Liver (tissue), 3 donors: Measurements from ENCODE around the gene MAN2A2.

Experiments
- EGR1 ChIP-seq, 2 donors: IDR thresholded peaks; 2 replicates each; pipeline ENCODE4 v1.6.1; 2016 to 2018; ENCODE audit warnings: antibody characterized with exemption in 2 of 2, low read depth in 2 of 2
- FOXA1 ChIP-seq: IDR thresholded peaks from 2 replicates; pipeline ENCODE4 v1.6.1; 2016; ENCODE audit warnings: antibody characterized with exemption
- JUND ChIP-seq, 2 donors: IDR thresholded peaks; 2 replicates each; pipeline ENCODE4 v1.6.1; 2016; ENCODE audit warnings: antibody characterized with exemption in 2 of 2
- RXRA ChIP-seq, 2 donors: IDR thresholded peaks; 2 replicates each; pipeline ENCODE4 v1.6.1; 2017 to 2018; ENCODE audit warnings: antibody characterized with exemption in 2 of 2, mild to moderate bottlenecking in 1 of 2
- TAF1 ChIP-seq: conservative IDR thresholded peaks from 2 replicates; pipeline ENCODE4 v1.6.1; 2016; ENCODE audit warnings: antibody characterized with exemption, mild to moderate bottlenecking
- YY1 ChIP-seq: IDR thresholded peaks from 2 replicates; pipeline ENCODE4 v1.6.1; 2016; ENCODE audit warnings: antibody characterized with exemption, mild to moderate bottlenecking
- TF ChIP-seq, protein P1 (sequence below): fragments of 150-350 bp; IDR thresholded peaks from 2 replicates; pipeline ENCODE4 v1.5.1; 2017; ENCODE audit warnings: improper control_type of control experiment, low read depth, low read length; ENCODE audit not compliant: missing input control
- donor health status: healthy.
- donor health status: healthy.

DNA sequence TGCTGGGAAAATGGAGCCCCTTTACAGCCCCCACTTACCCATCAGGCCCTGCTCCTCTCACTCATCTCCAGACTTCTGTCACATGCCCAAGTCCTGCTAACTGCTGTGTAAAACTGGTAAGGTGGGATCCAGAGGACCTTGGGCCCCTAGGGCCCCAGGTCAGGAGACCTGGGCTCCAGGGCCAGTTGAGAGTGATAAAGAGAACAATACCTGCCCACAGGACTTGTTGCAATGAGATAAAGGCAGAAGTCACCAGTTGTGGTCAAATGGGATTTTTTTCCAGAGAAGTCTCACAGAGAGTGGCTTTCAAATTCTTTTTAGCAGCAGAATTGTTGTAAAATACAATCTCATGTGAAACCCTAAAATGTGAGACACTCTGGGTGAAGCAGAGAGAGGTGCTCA, 34.0 kb upstream of the MAN2A2 start:
- TF ChIP-seq, protein P1, sequence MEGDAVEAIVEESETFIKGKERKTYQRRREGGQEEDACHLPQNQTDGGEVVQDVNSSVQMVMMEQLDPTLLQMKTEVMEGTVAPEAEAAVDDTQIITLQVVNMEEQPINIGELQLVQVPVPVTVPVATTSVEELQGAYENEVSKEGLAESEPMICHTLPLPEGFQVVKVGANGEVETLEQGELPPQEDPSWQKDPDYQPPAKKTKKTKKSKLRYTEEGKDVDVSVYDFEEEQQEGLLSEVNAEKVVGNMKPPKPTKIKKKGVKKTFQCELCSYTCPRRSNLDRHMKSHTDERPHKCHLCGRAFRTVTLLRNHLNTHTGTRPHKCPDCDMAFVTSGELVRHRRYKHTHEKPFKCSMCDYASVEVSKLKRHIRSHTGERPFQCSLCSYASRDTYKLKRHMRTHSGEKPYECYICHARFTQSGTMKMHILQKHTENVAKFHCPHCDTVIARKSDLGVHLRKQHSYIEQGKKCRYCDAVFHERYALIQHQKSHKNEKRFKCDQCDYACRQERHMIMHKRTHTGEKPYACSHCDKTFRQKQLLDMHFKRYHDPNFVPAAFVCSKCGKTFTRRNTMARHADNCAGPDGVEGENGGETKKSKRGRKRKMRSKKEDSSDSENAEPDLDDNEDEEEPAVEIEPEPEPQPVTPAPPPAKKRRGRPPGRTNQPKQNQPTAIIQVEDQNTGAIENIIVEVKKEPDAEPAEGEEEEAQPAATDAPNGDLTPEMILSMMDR: no peak
- TF ChIP-seq RXRA (IDR thresholded peaks at IDR 0.05) (no peak), YY1 (no peak), FOXA1 (no peak), EGR1 (IDR thresholded peaks at IDR 0.05; ENCODE audit: low read depth in 2 of 2) (no peak), TAF1 (no peak), JUND (IDR thresholded peaks at IDR 0.05) (no peak)
